ENCODE data around the gene AMER3. TPM values are rescaled to one million over a fixed set of nuclear protein-coding genes. Genes with fewer than 3 reads are reported as not detected.

The AMER3 gene
- total RNA-seq, 2 experiments from 2014 or later, result not detected

- H3K4me3 Mint-ChIP-seq, result no peak overlapping the region
- CTCF ChIA-PET, result interaction anchor here (1.0 to 10.5 kb wide), 4 partner anchors 10 to 122 kb away, joined by 4 to 271 read pairs (median 6); no protein-coding TSS in a partner anchor
- H3K9me3 Mint-ChIP-seq (ENCODE audit: low read depth), result no peaks in the 10 kb centered on the region
- peaks cover 17% of the 10 kb centered on the region for H3K4me1 Mint-ChIP-seq
- H3K27me3 Mint-ChIP-seq, result peaks cover 5% of the 10 kb centered on the region
- DNase-seq (no peak), ATAC-seq (no peak)
- H3K27ac Mint-ChIP-seq, result no peak overlapping the region
- H3K36me3 Mint-ChIP-seq, result no peaks in the 10 kb centered on the region
These were observed 44.0 kb downstream of the AMER3 start for GRCh38 chr2:130799295-130799694.

- no peaks in the 10 kb centered on the region for H3K36me3 Mint-ChIP-seq
- no peak overlapping the region for H3K27ac Mint-ChIP-seq
- no peaks in the 10 kb centered on the region for H3K9me3 Mint-ChIP-seq (ENCODE audit: low read depth)
- H3K4me1 Mint-ChIP-seq, result peaks cover 14% of the 10 kb centered on the region
- no peak overlapping the region for H3K4me3 Mint-ChIP-seq
- CTCF ChIA-PET, result no interaction called here
- peaks cover 16% of the 10 kb centered on the region for H3K27me3 Mint-ChIP-seq
- DNase-seq, result no peak
- no peak for ATAC-seq
These were observed 50.3 kb downstream of the AMER3 start for GRCh38 chr2:130805613-130806012.

GRCh38 chr2:130806370-130806769 lies 51.0 kb downstream of the AMER3 start:
- peaks cover 14% of the 10 kb centered on the region for H3K4me1 Mint-ChIP-seq
- H3K9me3 Mint-ChIP-seq (ENCODE audit: low read depth), result no peaks in the 10 kb centered on the region
- ATAC-seq (peak; percentile 36), DNase-seq (no peak)
- H3K27me3 Mint-ChIP-seq, result peaks cover 24% of the 10 kb centered on the region
- no peak overlapping the region for H3K27ac Mint-ChIP-seq
- CTCF ChIA-PET, result interaction anchor here (1.3 kb wide), 1 partner anchor 9 kb away, joined by 8 read pairs; no protein-coding TSS in a partner anchor
- no peaks in the 10 kb centered on the region for H3K36me3 Mint-ChIP-seq
- H3K4me3 Mint-ChIP-seq, result no peak overlapping the region

GRCh38 chr2:130807659-130808385 lies 52.5 kb downstream of the AMER3 start:
- no peaks in the 10 kb centered on the region for H3K36me3 Mint-ChIP-seq
- H3K27ac Mint-ChIP-seq, result no peak overlapping the region
- H3K4me3 Mint-ChIP-seq, result no peak overlapping the region
- CTCF ChIA-PET, result interaction anchor here (1.4 kb wide), 1 partner anchor 10 kb away, joined by 4 read pairs; no protein-coding TSS in a partner anchor
- peaks cover 14% of the 10 kb centered on the region for H3K4me1 Mint-ChIP-seq
- ATAC-seq (no peak), DNase-seq (no peak)
- H3K27me3 Mint-ChIP-seq, result peaks cover 32% of the 10 kb centered on the region
- H3K9me3 Mint-ChIP-seq (ENCODE audit: low read depth), result no peaks in the 10 kb centered on the region

- Mint-ChIP-seq H3K9me3 (ENCODE audit: low read depth) (no peaks in the 10 kb centered on the region), H3K4me1 (peaks cover 14% of the 10 kb centered on the region), H3K36me3 (no peaks in the 10 kb centered on the region), H3K27ac (no peak overlapping the region), H3K4me3 (no peak overlapping the region), H3K27me3 (peaks cover 32% of the 10 kb centered on the region)
- CTCF ChIA-PET, result interaction anchor here (0.6 to 1.4 kb wide), 4 partner anchors 10 to 174 kb away, joined by 3 to 4 read pairs (median 4); no protein-coding TSS in a partner anchor
- DNase-seq (no peak), ATAC-seq (no peak)
These were observed 53.3 kb downstream of the AMER3 start for GRCh38 chr2:130808482-130809268.

GRCh38 chr2:130810490-130810889 lies 55.1 kb downstream of the AMER3 start:
- CTCF ChIA-PET, result interaction anchor here (1.6 kb wide), 1 partner anchor 59 kb away, joined by 3 read pairs; no protein-coding TSS in a partner anchor
- ATAC-seq (no peak), DNase-seq (no peak)
- Mint-ChIP-seq H3K36me3 (no peaks in the 10 kb centered on the region), H3K4me3 (no peak overlapping the region), H3K27ac (no peak overlapping the region), H3K9me3 (ENCODE audit: low read depth) (no peaks in the 10 kb centered on the region), H3K27me3 (peaks cover 31% of the 10 kb centered on the region), H3K4me1 (peaks cover 12% of the 10 kb centered on the region)

- H3K27me3 Mint-ChIP-seq, result peaks cover 29% of the 10 kb centered on the region
- H3K36me3 Mint-ChIP-seq, result no peaks in the 10 kb centered on the region
- DNase-seq (no peak), ATAC-seq (no peak)
- H3K9me3 Mint-ChIP-seq (ENCODE audit: low read depth), result no peaks in the 10 kb centered on the region
- no peak overlapping the region for H3K27ac Mint-ChIP-seq
- H3K4me3 Mint-ChIP-seq, result no peak overlapping the region
- no peaks in the 10 kb centered on the region for H3K4me1 Mint-ChIP-seq
- CTCF ChIA-PET, result interaction anchor here (3.0 kb wide), 1 partner anchor 16 kb away, joined by 14 read pairs; no protein-coding TSS in a partner anchor
These were observed 58.4 kb downstream of the AMER3 start for GRCh38 chr2:130813722-130814121.

GRCh38 chr2:130814931-130815680 lies 59.8 kb downstream of the AMER3 start:
- H3K4me3 Mint-ChIP-seq, result no peak overlapping the region
- no peaks in the 10 kb centered on the region for H3K9me3 Mint-ChIP-seq (ENCODE audit: low read depth)
- no peak for ATAC-seq
- CTCF ChIA-PET, result no interaction called here
- peaks cover 32% of the 10 kb centered on the region for H3K27me3 Mint-ChIP-seq
- no peak overlapping the region for H3K27ac Mint-ChIP-seq
- DNase-seq, result peak; percentile 22
- no peaks in the 10 kb centered on the region for H3K4me1 Mint-ChIP-seq
- H3K36me3 Mint-ChIP-seq, result no peaks in the 10 kb centered on the region

Other genes with a start within 250 kb of the AMER3 start
- gene POTEI, start 246.2 kb upstream of the AMER3 start, total RNA-seq, result not detected
- not detected for gene CFC1B, start 234.3 kb upstream of the AMER3 start, total RNA-seq
- not detected for gene CFC1, start 156.0 kb upstream of the AMER3 start, total RNA-seq
- gene POTEJ, start 144.1 kb upstream of the AMER3 start, total RNA-seq, result not detected
- gene GPR148, start 26.5 kb upstream of the AMER3 start, total RNA-seq, result not detected
- gene ARHGEF4, start 81.4 kb downstream of the AMER3 start, total RNA-seq, result under 1 TPM; 0.30 to 0.41 TPM

Data from activated CD8-positive, alpha-beta memory T cell treated with anti-CD3 and anti-CD28 coated beads, Interleukin-2, amount 10 ng/mL, durations not matched to agents 7 days and 5 days (primary cell).